Loucy (cell line): ENCODE measurements around the gene SNRPN.
A peak's percentile ranks its signal among the peaks of the same experiment; 100 is the strongest.

ENCODE experiments used
- H2AFZ ChIP-seq: fragments of 200-600 bp; sonication (generic); 2 replicates; pipeline ENCODE4 v1.6.0; 2016; ENCODE audit warnings: antibody characterized with exemption, mild to moderate bottlenecking, low read length, moderate library complexity
- H3F3A ChIP-seq: fragments of 200-600 bp; 2 replicates; pipeline ENCODE4 v1.6.0; 2016; ENCODE audit warnings: antibody characterized with exemption, low read depth, mild to moderate bottlenecking
- H3K27me3 ChIP-seq: fragments of 200-600 bp; sonication (generic); 2 replicates; pipeline ENCODE4 v1.6.1; 2014; ENCODE audit warnings: low read length, mild to moderate bottlenecking; ENCODE audit not compliant: insufficient read depth, poor library complexity, severe bottlenecking
- H3K36me3 ChIP-seq: fragments of 200-600 bp; sonication (generic); 2 replicates; pipeline ENCODE4 v1.6.1; 2016; ENCODE audit warnings: low read length; ENCODE audit not compliant: insufficient read depth
- H3K4me1 ChIP-seq: fragments of 200-600 bp; sonication (generic); 2 replicates; pipeline ENCODE4 v1.5.1; 2014; ENCODE audit warnings: low read length, mild to moderate bottlenecking; ENCODE audit not compliant: insufficient read depth, poor library complexity, severe bottlenecking
- H3K4me2 ChIP-seq: fragments of 200-600 bp; sonication (generic); 2 replicates; pipeline ENCODE4 v1.6.0; 2014; ENCODE audit warnings: antibody characterized with exemption, low read length, low read depth, mild to moderate bottlenecking; ENCODE audit not compliant: poor library complexity, severe bottlenecking
- H3K4me3 ChIP-seq: fragments of 200-600 bp; sonication (generic); 2 replicates; pipeline ENCODE4 v1.5.1; 2014; ENCODE audit warnings: low read length, mild to moderate bottlenecking, mixed read lengths; ENCODE audit not compliant: poor library complexity, severe bottlenecking
- H3K79me2 ChIP-seq: fragments of 200-600 bp; sonication (generic); 2 replicates; pipeline ENCODE4 v1.6.1; 2014; ENCODE audit warnings: low read length; ENCODE audit not compliant: insufficient read depth
- H3K9ac ChIP-seq: fragments of 200-600 bp; sonication (generic); 2 replicates; pipeline ENCODE4 v1.6.0; 2014; ENCODE audit warnings: mild to moderate bottlenecking, low read depth, low read length, moderate library complexity; ENCODE audit not compliant: poor library complexity, severe bottlenecking
- H3K9me2 ChIP-seq: fragments of 200-600 bp; sonication (generic); replicated peaks from 2 replicates; pipeline ENCODE4 v1.6.1; 2016; ENCODE audit warnings: low read depth, low read length, mixed read lengths
- H3K9me3 ChIP-seq: fragments of 200-600 bp; sonication (generic); 2 replicates; pipeline ENCODE4 v1.6.1; 2014; ENCODE audit warnings: mild to moderate bottlenecking, antibody characterized with exemption, low read length, low read depth; ENCODE audit not compliant: insufficient read depth
- H4K20me1 ChIP-seq: fragments of 200-600 bp; sonication (generic); 2 replicates; pipeline ENCODE4 v1.6.0; 2014; ENCODE audit warnings: antibody characterized with exemption, low read length, mild to moderate bottlenecking; ENCODE audit not compliant: insufficient read depth, poor library complexity, severe bottlenecking
- EZH2phosphoT487 ChIP-seq: fragments of 200-600 bp; IDR thresholded peaks from 2 replicates; pipeline ENCODE4 v1.6.1; 2018; ENCODE audit warnings: antibody characterized with exemption, mild to moderate bottlenecking, moderate library complexity, borderline replicate concordance
- TF ChIP-seq, protein P1 (sequence below): fragments of 200-600 bp; sonication (generic); conservative IDR thresholded peaks from 2 replicates; pipeline ENCODE4 v1.5.1; 2014; ENCODE audit warnings: mild to moderate bottlenecking, antibody characterized with exemption, low read length

Gene SNRPN

DNA sequence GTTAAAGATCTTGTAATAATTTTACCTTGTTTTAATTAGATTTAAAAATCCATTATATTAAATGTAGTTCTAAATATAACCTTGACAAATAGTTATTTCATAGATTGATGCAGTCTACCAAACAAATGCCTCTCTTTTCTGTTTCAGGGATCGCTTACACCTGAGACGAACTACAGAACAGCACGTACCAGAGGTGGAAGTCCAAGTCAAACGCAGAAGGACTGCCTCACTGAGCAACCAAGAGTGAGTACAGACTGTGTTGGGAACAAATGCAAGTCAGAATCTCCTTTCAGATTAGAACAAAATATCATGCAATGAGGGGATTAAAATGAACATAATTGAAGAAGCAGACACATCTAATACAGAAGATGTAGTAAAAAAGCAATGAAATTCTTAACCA is 7.2 kb downstream of the SNRPN start:
- H4K20me1 ChIP-seq: peaks cover 43% of the 10 kb centered on the region
- H2AFZ ChIP-seq: no peak overlapping the region
- H3K9me2 ChIP-seq: no peaks in the 10 kb centered on the region
- H3K4me1 ChIP-seq: peaks cover 21% of the 10 kb centered on the region
- H3F3A ChIP-seq: no peaks in the 10 kb centered on the region
- no peaks in the 10 kb centered on the region for H3K27me3 ChIP-seq
- H3K9me3 ChIP-seq: no peaks in the 10 kb centered on the region
- no peak for TF ChIP-seq EZH2phosphoT487
- TF ChIP-seq, protein P1, sequence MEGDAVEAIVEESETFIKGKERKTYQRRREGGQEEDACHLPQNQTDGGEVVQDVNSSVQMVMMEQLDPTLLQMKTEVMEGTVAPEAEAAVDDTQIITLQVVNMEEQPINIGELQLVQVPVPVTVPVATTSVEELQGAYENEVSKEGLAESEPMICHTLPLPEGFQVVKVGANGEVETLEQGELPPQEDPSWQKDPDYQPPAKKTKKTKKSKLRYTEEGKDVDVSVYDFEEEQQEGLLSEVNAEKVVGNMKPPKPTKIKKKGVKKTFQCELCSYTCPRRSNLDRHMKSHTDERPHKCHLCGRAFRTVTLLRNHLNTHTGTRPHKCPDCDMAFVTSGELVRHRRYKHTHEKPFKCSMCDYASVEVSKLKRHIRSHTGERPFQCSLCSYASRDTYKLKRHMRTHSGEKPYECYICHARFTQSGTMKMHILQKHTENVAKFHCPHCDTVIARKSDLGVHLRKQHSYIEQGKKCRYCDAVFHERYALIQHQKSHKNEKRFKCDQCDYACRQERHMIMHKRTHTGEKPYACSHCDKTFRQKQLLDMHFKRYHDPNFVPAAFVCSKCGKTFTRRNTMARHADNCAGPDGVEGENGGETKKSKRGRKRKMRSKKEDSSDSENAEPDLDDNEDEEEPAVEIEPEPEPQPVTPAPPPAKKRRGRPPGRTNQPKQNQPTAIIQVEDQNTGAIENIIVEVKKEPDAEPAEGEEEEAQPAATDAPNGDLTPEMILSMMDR: no peak
- peaks cover 76% of the 10 kb centered on the region for H3K79me2 ChIP-seq
- H3K36me3 ChIP-seq: peaks cover 34% of the 10 kb centered on the region
- H3K9ac ChIP-seq: no peak overlapping the region
- no peak overlapping the region for H3K4me3 ChIP-seq
- peak overlapping the region; percentile 75 for H3K4me2 ChIP-seq

DNA sequence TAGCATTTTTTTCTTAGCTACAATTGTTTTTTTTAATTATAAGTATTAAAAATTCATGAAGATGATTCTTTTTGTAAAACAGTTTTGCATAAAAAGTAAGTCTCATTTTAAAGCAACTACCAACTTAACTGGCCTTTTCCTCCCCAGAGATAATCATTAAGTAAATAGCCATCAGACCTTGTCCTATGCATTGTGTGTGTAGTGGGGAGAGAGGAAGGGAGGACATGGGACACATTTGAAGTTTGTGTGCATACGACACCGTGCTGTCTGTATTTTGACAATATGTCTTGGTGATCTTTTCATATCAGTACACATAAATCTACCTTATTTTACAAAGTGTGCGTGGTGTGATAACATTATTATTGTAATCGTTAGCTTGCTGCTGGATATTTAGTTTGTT is 8.1 kb downstream of the SNRPN start:
- Histone ChIP-seq H3K4me3 (no peak overlapping the region), H3K4me2 (no peak overlapping the region), H3K79me2 (peaks cover 67% of the 10 kb centered on the region), H3F3A (no peaks in the 10 kb centered on the region), H3K9ac (no peak overlapping the region), H3K9me2 (no peaks in the 10 kb centered on the region), H3K36me3 (peaks cover 36% of the 10 kb centered on the region), H3K9me3 (no peaks in the 10 kb centered on the region), H3K27me3 (no peaks in the 10 kb centered on the region), H4K20me1 (peaks cover 36% of the 10 kb centered on the region), H3K4me1 (peaks cover 11% of the 10 kb centered on the region), H2AFZ (no peak overlapping the region)
- TF ChIP-seq, protein P1: no peak
- no peak for TF ChIP-seq EZH2phosphoT487

DNA sequence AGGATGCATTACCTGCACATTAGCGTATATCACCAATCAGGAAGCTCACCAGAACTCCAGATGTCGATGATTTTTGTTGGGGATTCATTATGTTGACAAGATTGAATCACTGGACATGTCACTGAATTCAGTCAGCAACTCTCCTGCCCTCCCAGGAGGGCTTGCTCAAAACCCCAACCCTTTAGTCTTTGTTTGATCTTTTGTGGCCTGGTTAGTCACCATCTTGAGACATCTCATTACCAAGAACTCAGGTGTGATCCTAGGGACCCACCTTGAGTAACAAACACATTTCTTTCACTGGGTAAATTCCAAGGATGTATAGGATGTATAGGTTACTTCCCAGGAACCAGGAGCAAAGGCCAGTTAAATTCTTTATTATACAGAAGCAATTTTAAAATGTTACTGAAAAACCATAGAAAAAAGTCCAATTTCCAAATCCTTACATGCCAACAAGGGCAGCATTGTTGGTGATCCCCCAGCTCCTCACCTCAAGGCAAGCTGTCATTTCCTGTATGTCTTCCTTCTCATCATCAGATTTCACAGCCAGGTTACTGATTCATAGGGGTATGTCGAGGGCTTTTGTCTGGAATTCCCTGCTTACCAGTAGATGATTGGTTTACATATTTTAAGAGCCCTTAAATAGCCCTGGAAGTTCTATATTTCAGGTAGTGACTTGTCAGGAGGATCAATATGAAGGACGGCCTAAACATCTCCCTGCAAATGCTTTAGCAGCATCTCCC is 11.7 kb downstream of the SNRPN start:
- H3K9me2 ChIP-seq: no peaks in the 10 kb centered on the region
- peaks cover 31% of the 10 kb centered on the region for H3K79me2 ChIP-seq
- peaks cover 6% of the 10 kb centered on the region for H4K20me1 ChIP-seq
- H3K9me3 ChIP-seq: no peaks in the 10 kb centered on the region
- H3K4me1 ChIP-seq: no peaks in the 10 kb centered on the region
- H3K4me3 ChIP-seq: no peak overlapping the region
- H2AFZ ChIP-seq: no peak overlapping the region
- peaks cover 41% of the 10 kb centered on the region for H3K36me3 ChIP-seq
- no peak overlapping the region for H3K9ac ChIP-seq
- no peak overlapping the region for H3K4me2 ChIP-seq
- no peaks in the 10 kb centered on the region for H3F3A ChIP-seq
- TF ChIP-seq EZH2phosphoT487: no peak
- TF ChIP-seq, protein P1: no peak
- no peaks in the 10 kb centered on the region for H3K27me3 ChIP-seq
